Neuronal stem cell (in vitro differentiated cells): ENCODE measurements around the gene TMEM88.

Experiments
- DNase-seq: peaks from one replicate; pipeline ENCODE4 v3.0.0-alpha.2; 2013; ENCODE audit warnings: low spot score
- H2AFZ ChIP-seq: one replicate; pipeline ENCODE4 v1.6.1; 2013; ENCODE audit warnings: mild to moderate bottlenecking, low read length, inconsistent platforms
- H2AK5ac ChIP-seq: 2 replicates; pipeline ENCODE4 v1.6.1; 2013; ENCODE audit warnings: low read depth, mild to moderate bottlenecking, inconsistent platforms, low read length, moderate library complexity, mixed read lengths
- H2BK120ac ChIP-seq: 2 replicates; pipeline ENCODE4 v1.6.1; 2013; ENCODE audit warnings: low read depth, mild to moderate bottlenecking, inconsistent platforms, low read length, moderate library complexity, mixed read lengths
- H2BK12ac ChIP-seq: one replicate; pipeline ENCODE4 v1.6.1; 2013; ENCODE audit warnings: low read length, inconsistent platforms
- H2BK15ac ChIP-seq: 2 replicates; pipeline ENCODE4 v1.6.1; 2013; ENCODE audit warnings: mild to moderate bottlenecking, low read length, inconsistent platforms, mixed read lengths
- H2BK5ac ChIP-seq: one replicate; pipeline ENCODE4 v1.6.1; 2013; ENCODE audit warnings: inconsistent platforms, mild to moderate bottlenecking, low read length, moderate library complexity
- H3K14ac ChIP-seq: one replicate; pipeline ENCODE4 v1.6.1; 2013; ENCODE audit warnings: low read length, inconsistent platforms
- H3K18ac ChIP-seq: 2 replicates; pipeline ENCODE4 v1.6.1; 2013; ENCODE audit warnings: low read length, inconsistent platforms
- H3K23ac ChIP-seq: 2 replicates; pipeline ENCODE4 v1.6.1; 2013; ENCODE audit warnings: low read depth, mild to moderate bottlenecking, mixed read lengths, low read length, inconsistent platforms; ENCODE audit not compliant: poor library complexity
- H3K27ac ChIP-seq: replicated peaks from 3 replicates; pipeline ENCODE4 v1.5.1; 2013; ENCODE audit warnings: low read length, inconsistent platforms
- H3K27me3 ChIP-seq, 3 experiments: 2 replicates each; pipeline ENCODE4 v1.6.1; 2013; ENCODE audit warnings: low read length in 3 of 3, mild to moderate bottlenecking in 2 of 3, inconsistent platforms in 1 of 3, low read depth in 1 of 3, mixed read lengths in 1 of 3, moderate library complexity in 1 of 3; ENCODE audit not compliant: control insufficient read depth in 3 of 3, insufficient read depth in 3 of 3
- H3K36me3 ChIP-seq, 2 donors: replicated peaks in 1 of 2; 2 replicates each; pipeline ENCODE4 v1.6.1; 2013; ENCODE audit warnings: low read length in 2 of 2; ENCODE audit not compliant: control insufficient read depth in 2 of 2, insufficient read depth in 2 of 2
- H3K4ac ChIP-seq: 2 replicates; pipeline ENCODE4 v1.6.1; 2013; ENCODE audit warnings: inconsistent platforms, mild to moderate bottlenecking, low read length, moderate library complexity
- H3K4me1 ChIP-seq, 2 donors: 1 replicate in 1 of 2; 2 replicates in 1 of 2; pipeline ENCODE4 v1.6.1; 2013; ENCODE audit warnings: low read length in 2 of 2, low read depth in 1 of 2; ENCODE audit not compliant: control insufficient read depth in 2 of 2, insufficient read depth in 1 of 2
- H3K4me2 ChIP-seq: one replicate; pipeline ENCODE4 v1.6.1; 2013; ENCODE audit warnings: mild to moderate bottlenecking, low read length, inconsistent platforms; ENCODE audit not compliant: insufficient read depth, poor library complexity, severe bottlenecking
- H3K4me3 ChIP-seq, 2 donors: 2 replicates each; pipeline ENCODE4 v1.5.1; 2013; ENCODE audit warnings: low read length in 2 of 2, mild to moderate bottlenecking in 2 of 2, inconsistent platforms in 1 of 2, moderate library complexity in 1 of 2
- H3K79me1 ChIP-seq: one replicate; pipeline ENCODE4 v1.6.1; 2013; ENCODE audit warnings: low read depth, mild to moderate bottlenecking, inconsistent platforms, low read length, moderate library complexity
- H3K9ac ChIP-seq: one replicate; pipeline ENCODE4 v1.6.1; 2013; ENCODE audit warnings: mild to moderate bottlenecking, low read depth, low read length, inconsistent platforms; ENCODE audit not compliant: poor library complexity
- H3K9me3 ChIP-seq, 2 donors: replicated peaks in 1 of 2; 2 replicates each; pipeline versions ENCODE3 to v1.6.1; 2013; ENCODE audit warnings: low read length in 2 of 2, mild to moderate bottlenecking in 2 of 2, inconsistent platforms in 1 of 2, low read depth in 1 of 2, mixed read lengths in 1 of 2, moderate library complexity in 1 of 2; ENCODE audit not compliant: control insufficient read depth in 2 of 2, insufficient read depth in 1 of 2
- H4K8ac ChIP-seq: one replicate; pipeline ENCODE4 v1.6.1; 2013; ENCODE audit warnings: low read depth, mild to moderate bottlenecking, inconsistent platforms, low read length, moderate library complexity
- H4K91ac ChIP-seq: one replicate; pipeline ENCODE4 v1.6.1; 2013; ENCODE audit warnings: low read length, low read depth, mild to moderate bottlenecking, inconsistent platforms; ENCODE audit not compliant: poor library complexity
- WGBS, 2 donors: extraction: QIAGEN DNeasy Blood & Tissue Kit; methylation state at CpG; one replicate each; pipeline ENCODE4 v1.1.7; 2013; ENCODE audit warnings: missing lambda C conversion rate in 2 of 2, mixed read lengths in 1 of 2; ENCODE audit not compliant: insufficient read length in 2 of 2, insufficient replicate concordance in 1 of 2; ENCODE audit errors: extremely low coverage in 2 of 2; 5-methylcytosine and 5-hydroxymethylcytosine counted together

Gene TMEM88

GRCh38 chr17:7843536-7844291 lies 11.2 kb upstream of the TMEM88 start:
- H3K4me1 ChIP-seq: peaks cover 28 to 37% of the 10 kb centered on the region in 2 donors
- H4K91ac ChIP-seq: no peak overlapping the region
- peak overlapping the region; percentile 99 for H3K4me2 ChIP-seq
- peak overlapping the region; percentile 5 for H2BK12ac ChIP-seq
- peak overlapping the region; percentile 83 for H3K27ac ChIP-seq
- DNase-seq: peak; percentile 86
- peaks cover 27 to 47% of the 10 kb centered on the region in 2 donors for H3K36me3 ChIP-seq
- peak overlapping the region; percentile 97 for H3K18ac ChIP-seq
- peak overlapping the region; percentile 78 for H2AFZ ChIP-seq
- H4K8ac ChIP-seq: no peak overlapping the region
- peak overlapping the region; percentile 45 for H2BK15ac ChIP-seq
- H2BK5ac ChIP-seq: peak overlapping the region; percentile 83
- H3K4me3 ChIP-seq: peak overlapping the region; percentile 80 to 84
- no CpG with 5 or more reads among the region's 61 CpGs for WGBS, 2 donors
- H3K14ac ChIP-seq: peak overlapping the region; percentile 47
- no peaks in the 10 kb centered on the region for H3K9me3 ChIP-seq
- H3K9ac ChIP-seq: peak overlapping the region; percentile 93
- H3K4ac ChIP-seq: no peak overlapping the region
- peak overlapping the region; percentile 75 for H3K23ac ChIP-seq
- H2BK120ac ChIP-seq: peak overlapping the region; percentile 95
- H3K27me3 ChIP-seq: no peaks in the 10 kb centered on the region
- H2AK5ac ChIP-seq: peak overlapping the region; percentile 76
- peaks cover 36% of the 10 kb centered on the region for H3K79me1 ChIP-seq

GRCh38 chr17:7844292-7845154 lies 10.3 kb upstream of the TMEM88 start:
- WGBS, 2 donors: no CpG with 5 or more reads among the region's 71 CpGs
- Histone ChIP-seq H3K27me3 (no peaks in the 10 kb centered on the region), H3K27ac (peak overlapping the region; percentile 50), H3K9me3 (no peaks in the 10 kb centered on the region), H3K79me1 (peaks cover 38% of the 10 kb centered on the region), H3K9ac (peak overlapping the region; percentile 93), H3K4me2 (peak overlapping the region; percentile 99), H2AK5ac (peak overlapping the region; percentile 76), H2BK120ac (peak overlapping the region; percentile 95), H2BK15ac (peak overlapping the region; percentile 45), H3K18ac (peak overlapping the region; percentile 73), H4K91ac (no peak overlapping the region), H4K8ac (no peak overlapping the region), H3K4me1 (peaks cover 20 to 29% of the 10 kb centered on the region in 2 donors), H3K4me3 (peak overlapping the region; percentile 80 to 84), H3K14ac (peak overlapping the region; percentile 25), H2BK5ac (peak overlapping the region; percentile 83), H2AFZ (peak overlapping the region; percentile 66), H3K23ac (peak overlapping the region; percentile 75), H3K36me3 (peaks cover 34 to 54% of the 10 kb centered on the region in 2 donors), H3K4ac (no peak overlapping the region), H2BK12ac (peak overlapping the region; percentile 5)
- peak; percentile 85 for DNase-seq

- Histone ChIP-seq H3K79me1 (peaks cover 38% of the 10 kb centered on the region), H3K27ac (no peak overlapping the region), H3K36me3 (peaks cover 39 to 56% of the 10 kb centered on the region in 2 donors), H2BK15ac (no peak overlapping the region), H2BK5ac (no peak overlapping the region), H3K27me3 (no peaks in the 10 kb centered on the region), H2AFZ (no peak overlapping the region), H3K23ac (peak overlapping the region; percentile 1), H3K14ac (no peak overlapping the region), H3K4me2 (no peak overlapping the region), H4K91ac (no peak overlapping the region), H3K4me1 (peaks cover 14 to 24% of the 10 kb centered on the region in 2 donors), H3K9ac (no peak overlapping the region), H3K9me3 (no peaks in the 10 kb centered on the region), H2AK5ac (peak overlapping the region; percentile 19), H2BK12ac (peak overlapping the region; percentile 36), H2BK120ac (no peak overlapping the region), H3K4ac (no peak overlapping the region), H3K18ac (no peak overlapping the region), H4K8ac (no peak overlapping the region), H3K4me3 (peak overlapping the region in 1 of 2 donors; percentile 80)
- WGBS, 2 donors: no CpG with 5 or more reads among the region's 15 CpGs
- no peak for DNase-seq
Measured at GRCh38 chr17:7845359-7846062, 9.4 kb upstream of the TMEM88 start.
